Measurements from ENCODE around the gene UBL4B.

The UBL4B gene

GRCh38 chr1:110112656-110113055, 413 bp downstream of the UBL4B start:
- no peak for DNase-seq (ENCODE audit: extremely low read depth in 1 of 2, low read depth in 1 of 2)

GRCh38 chr1:110113551-110113950, 1.3 kb downstream of the UBL4B start:
- no peak for DNase-seq (ENCODE audit: extremely low read depth in 1 of 2, low read depth in 1 of 2)

GRCh38 chr1:110114173-110114572, 1.9 kb downstream of the UBL4B start:
- DNase-seq (ENCODE audit: extremely low read depth in 1 of 2, low read depth in 1 of 2), result no peak

GRCh38 chr1:110114784-110115183, 2.5 kb downstream of the UBL4B start:
- DNase-seq (ENCODE audit: extremely low read depth in 1 of 2, low read depth in 1 of 2), result no peak

- no peak for DNase-seq (ENCODE audit: extremely low read depth in 1 of 2, low read depth in 1 of 2)
Measured at GRCh38 chr1:110118636-110119396, 6.6 kb downstream of the UBL4B start.

- no peak for DNase-seq (ENCODE audit: extremely low read depth in 1 of 2, low read depth in 1 of 2)
Measured at GRCh38 chr1:110119843-110120242, 7.6 kb downstream of the UBL4B start.

GRCh38 chr1:110120960-110121561, 8.8 kb downstream of the UBL4B start:
- no peak for DNase-seq (ENCODE audit: extremely low read depth in 1 of 2, low read depth in 1 of 2)

- DNase-seq (ENCODE audit: extremely low read depth in 1 of 2, low read depth in 1 of 2), result no peak
Measured at GRCh38 chr1:110123224-110123623, 11.0 kb downstream of the UBL4B start.

- no peak for DNase-seq (ENCODE audit: extremely low read depth in 1 of 2, low read depth in 1 of 2)
Measured at GRCh38 chr1:110125810-110126209, 13.6 kb downstream of the UBL4B start.

- no peak for DNase-seq (ENCODE audit: extremely low read depth in 1 of 2, low read depth in 1 of 2)
Measured at GRCh38 chr1:110130113-110130591, 17.9 kb downstream of the UBL4B start.

- no peak for DNase-seq (ENCODE audit: extremely low read depth in 1 of 2, low read depth in 1 of 2)
Measured at GRCh38 chr1:110130989-110131388, 18.7 kb downstream of the UBL4B start.

- no peak for DNase-seq (ENCODE audit: extremely low read depth in 1 of 2, low read depth in 1 of 2)
Measured at GRCh38 chr1:110132682-110133081, 20.4 kb downstream of the UBL4B start.

GRCh38 chr1:110133436-110133835, 21.2 kb downstream of the UBL4B start:
- DNase-seq (ENCODE audit: extremely low read depth in 1 of 2, low read depth in 1 of 2), result no peak

- DNase-seq (ENCODE audit: extremely low read depth in 1 of 2, low read depth in 1 of 2), result no peak
Measured at GRCh38 chr1:110134050-110134595, 21.9 kb downstream of the UBL4B start.

- no peak for DNase-seq (ENCODE audit: extremely low read depth in 1 of 2, low read depth in 1 of 2)
Measured at GRCh38 chr1:110135246-110135645, 23.0 kb downstream of the UBL4B start.

- no peak for DNase-seq (ENCODE audit: extremely low read depth in 1 of 2, low read depth in 1 of 2)
Measured at GRCh38 chr1:110135666-110136065, 23.4 kb downstream of the UBL4B start.

- no peak for DNase-seq (ENCODE audit: extremely low read depth in 1 of 2, low read depth in 1 of 2)
Measured at GRCh38 chr1:110136911-110137310, 24.7 kb downstream of the UBL4B start.

- no peak for DNase-seq (ENCODE audit: extremely low read depth in 1 of 2, low read depth in 1 of 2)
Measured at GRCh38 chr1:110138956-110139355, 26.7 kb downstream of the UBL4B start.

GRCh38 chr1:110144366-110144765, 32.1 kb downstream of the UBL4B start:
- DNase-seq (ENCODE audit: extremely low read depth in 1 of 2, low read depth in 1 of 2), result no peak

- no peak for DNase-seq (ENCODE audit: extremely low read depth in 1 of 2, low read depth in 1 of 2)
Measured at GRCh38 chr1:110148961-110149360, 36.7 kb downstream of the UBL4B start.

GRCh38 chr1:110150330-110151174, 38.3 kb downstream of the UBL4B start, which contains the start of gene SLC6A17:
Gene SLC6A17, plus strand, starts transcription at chr1:110150494. Its CDS starts 16,436 bp downstream, at chr1:110166930.
- DNase-seq (ENCODE audit: extremely low read depth in 1 of 2, low read depth in 1 of 2), result no peak

Data from activated CD8-positive, alpha-beta memory T cell treated with anti-CD3 and anti-CD28 coated beads for 1 hour (primary cell).